Lower lobe of right lung (tissue), 2 donors: ENCODE results near the gene MRPL32. TPM values are rescaled to one million over a fixed set of nuclear protein-coding genes. Genes with fewer than 3 reads are reported as not detected.
A peak's percentile ranks its signal among the peaks of the same experiment; 100 is the strongest.

ENCODE experiments used
- ATAC-seq, 2 donors: fragments of 200-7000 bp; cut with Tn5 transposase; one replicate each; pipeline ENCODE4 v1.9.1; 2020 to 2022; ENCODE audit warnings: mild to moderate bottlenecking in 2 of 2, moderate library complexity in 2 of 2
- DNase-seq: peaks from one replicate; pipeline ENCODE4 v3.0.0-alpha.2; 2020
- H3K27ac ChIP-seq: fragments of 200-600 bp; one replicate; pipeline ENCODE4 v1.8.0; 2022
- H3K27me3 ChIP-seq: fragments of 200-600 bp; one replicate; pipeline ENCODE4 v1.8.0; 2022; ENCODE audit warnings: low read depth
- H3K36me3 ChIP-seq: fragments of 200-600 bp; one replicate; pipeline ENCODE4 v1.8.0; 2022; ENCODE audit warnings: mild to moderate bottlenecking
- H3K4me1 ChIP-seq: fragments of 200-600 bp; one replicate; pipeline ENCODE4 v1.8.0; 2022
- H3K4me3 ChIP-seq: fragments of 200-600 bp; one replicate; pipeline ENCODE4 v1.8.0; 2022; ENCODE audit warnings: mild to moderate bottlenecking
- H3K9me3 ChIP-seq: fragments of 200-600 bp; one replicate; pipeline ENCODE4 v1.8.0; 2022
- intact Hi-C: fragments of 100-400 bp; cut with DNase I; formaldehyde crosslinking; loops from one replicate; pipeline ENCODE4 v1.11.0; 2022
- total RNA-seq: library from RNA; stranded (reverse); fragmentation: NEBNext Ultra II Directional; extraction: Animal tissue kit (Norgen Biotek cat#: 25700); gene quantifications from one replicate; pipeline ENCODE4 v1.2.1, GENCODE V29; 2021
- TF ChIP-seq, protein P1 (sequence below): fragments of 200-600 bp; IDR thresholded peaks from one replicate; pipeline ENCODE4 v1.8.0; 2022; ENCODE audit warnings: antibody characterized with exemption, mild to moderate bottlenecking
- donor health status: DM: no; HTN: yes; CAD: no; lungs with severe emphysema.

Gene MRPL32
- total RNA-seq, 1 donor from 2014 or later, result 45.0 TPM

DNA sequence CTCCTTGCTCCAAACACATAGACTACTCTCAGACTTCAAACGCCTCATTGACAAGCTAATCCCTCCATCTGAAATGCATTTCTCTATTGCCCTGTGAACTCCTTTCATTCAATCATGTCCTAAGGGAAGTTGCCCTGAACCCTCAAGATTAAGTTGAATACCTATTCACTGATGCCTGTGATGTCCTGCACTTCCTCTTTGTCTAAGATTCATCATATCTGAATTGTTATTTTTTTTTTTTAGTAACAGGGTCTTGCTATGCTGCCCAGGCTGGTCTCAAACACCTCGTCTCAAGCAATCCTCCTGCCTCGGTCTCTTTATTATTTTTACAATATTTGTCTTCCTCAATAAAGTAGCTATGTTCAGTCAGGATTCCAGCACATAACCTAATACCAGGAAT is 3.4 kb upstream of the MRPL32 start:
- Histone ChIP-seq H3K36me3 (peaks cover 36% of the 10 kb centered on the region), H3K9me3 (no peaks in the 10 kb centered on the region), H3K4me1 (peaks cover 59% of the 10 kb centered on the region), H3K27ac (no peak overlapping the region), H3K27me3 (no peaks in the 10 kb centered on the region), H3K4me3 (no peak overlapping the region)
- intact Hi-C loops, result no loop called here
- DNase-seq (no peak), ATAC-seq (no peak)
- TF ChIP-seq, protein P1, sequence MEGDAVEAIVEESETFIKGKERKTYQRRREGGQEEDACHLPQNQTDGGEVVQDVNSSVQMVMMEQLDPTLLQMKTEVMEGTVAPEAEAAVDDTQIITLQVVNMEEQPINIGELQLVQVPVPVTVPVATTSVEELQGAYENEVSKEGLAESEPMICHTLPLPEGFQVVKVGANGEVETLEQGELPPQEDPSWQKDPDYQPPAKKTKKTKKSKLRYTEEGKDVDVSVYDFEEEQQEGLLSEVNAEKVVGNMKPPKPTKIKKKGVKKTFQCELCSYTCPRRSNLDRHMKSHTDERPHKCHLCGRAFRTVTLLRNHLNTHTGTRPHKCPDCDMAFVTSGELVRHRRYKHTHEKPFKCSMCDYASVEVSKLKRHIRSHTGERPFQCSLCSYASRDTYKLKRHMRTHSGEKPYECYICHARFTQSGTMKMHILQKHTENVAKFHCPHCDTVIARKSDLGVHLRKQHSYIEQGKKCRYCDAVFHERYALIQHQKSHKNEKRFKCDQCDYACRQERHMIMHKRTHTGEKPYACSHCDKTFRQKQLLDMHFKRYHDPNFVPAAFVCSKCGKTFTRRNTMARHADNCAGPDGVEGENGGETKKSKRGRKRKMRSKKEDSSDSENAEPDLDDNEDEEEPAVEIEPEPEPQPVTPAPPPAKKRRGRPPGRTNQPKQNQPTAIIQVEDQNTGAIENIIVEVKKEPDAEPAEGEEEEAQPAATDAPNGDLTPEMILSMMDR, result no peak

DNA sequence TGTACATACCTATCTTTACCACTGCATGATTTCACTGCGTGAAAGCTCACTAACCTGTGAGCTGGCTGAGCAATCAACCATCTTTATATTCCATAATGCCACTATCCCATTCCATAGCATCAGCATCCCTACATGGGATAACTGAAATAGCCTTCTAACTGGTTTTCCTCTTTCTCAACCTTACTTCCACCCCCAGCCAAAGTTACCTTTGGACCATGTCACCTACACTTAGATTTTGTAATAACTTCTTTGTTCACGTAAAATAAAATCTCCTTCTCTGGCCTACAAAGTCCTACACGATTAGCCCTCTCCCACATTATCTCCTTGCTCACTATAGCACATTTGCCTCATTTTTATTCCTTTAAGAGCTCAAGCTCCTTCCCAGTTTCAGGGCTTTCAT is 2.7 kb upstream of the MRPL32 start:
- Histone ChIP-seq H3K4me1 (peaks cover 64% of the 10 kb centered on the region), H3K9me3 (no peaks in the 10 kb centered on the region), H3K36me3 (peaks cover 29% of the 10 kb centered on the region), H3K27ac (no peak overlapping the region), H3K4me3 (no peak overlapping the region), H3K27me3 (no peaks in the 10 kb centered on the region)
- no peak for DNase-seq
- TF ChIP-seq, protein P1, result no peak
- intact Hi-C loops, result no loop called here
- ATAC-seq, result no peak

DNA sequence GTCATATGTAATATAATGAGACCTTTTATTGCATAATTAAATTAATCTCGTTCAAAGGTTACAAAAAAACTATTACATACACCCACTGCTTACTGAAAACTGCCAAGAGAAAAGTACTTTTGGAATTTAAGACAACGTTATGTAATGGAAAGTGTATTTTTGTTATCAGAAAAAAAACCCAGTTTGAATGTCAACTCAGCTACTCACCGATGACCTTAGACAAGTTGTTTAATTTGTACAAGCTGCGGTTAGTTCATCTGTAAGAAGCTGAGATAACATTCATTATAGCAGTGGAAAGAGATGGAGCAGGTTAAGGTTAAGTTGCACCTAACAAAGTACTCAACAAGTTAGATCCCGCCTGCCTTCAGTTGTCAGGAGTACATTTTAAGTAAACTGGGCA is 1.3 kb upstream of the MRPL32 start:
- H3K4me1 ChIP-seq, result peaks cover 64% of the 10 kb centered on the region
- H3K9me3 ChIP-seq, result no peaks in the 10 kb centered on the region
- TF ChIP-seq, protein P1, result no peak
- peak overlapping the region; percentile 90 for H3K4me3 ChIP-seq
- ATAC-seq, result peak in 1 of 2 donors; percentile 15
- H3K36me3 ChIP-seq, result peaks cover 27% of the 10 kb centered on the region
- no peaks in the 10 kb centered on the region for H3K27me3 ChIP-seq
- no peak overlapping the region for H3K27ac ChIP-seq
- no peak for DNase-seq
- intact Hi-C loops, result no loop called here

DNA sequence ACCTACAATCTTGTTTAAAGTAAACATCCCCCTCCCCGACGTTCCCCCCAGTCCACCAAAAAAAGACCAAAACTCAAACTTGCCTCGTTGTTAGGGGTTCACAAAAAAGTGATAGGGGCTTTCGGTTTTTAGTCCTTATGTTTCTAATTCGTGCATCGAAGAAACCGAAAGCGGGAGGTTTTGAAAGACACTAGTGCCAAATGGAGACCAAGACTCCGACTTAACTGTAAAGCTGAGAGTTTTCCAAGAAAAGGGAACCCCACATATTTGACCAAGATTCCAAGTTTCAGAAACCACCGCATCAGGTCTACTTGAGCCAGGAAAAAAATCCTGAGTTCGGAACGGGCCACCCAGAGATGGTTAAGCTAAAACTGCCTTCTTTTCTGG is 736 bp upstream of the MRPL32 start:
- H3K4me1 ChIP-seq, result peaks cover 59% of the 10 kb centered on the region
- DNase-seq (no peak), ATAC-seq (no peak)
- H3K27ac ChIP-seq, result peak overlapping the region; percentile 85
- H3K4me3 ChIP-seq, result peak overlapping the region; percentile 90
- peaks cover 27% of the 10 kb centered on the region for H3K36me3 ChIP-seq
- no peaks in the 10 kb centered on the region for H3K27me3 ChIP-seq
- H3K9me3 ChIP-seq, result no peaks in the 10 kb centered on the region
- intact Hi-C loops, result no loop called here
- TF ChIP-seq, protein P1, result no peak

DNA sequence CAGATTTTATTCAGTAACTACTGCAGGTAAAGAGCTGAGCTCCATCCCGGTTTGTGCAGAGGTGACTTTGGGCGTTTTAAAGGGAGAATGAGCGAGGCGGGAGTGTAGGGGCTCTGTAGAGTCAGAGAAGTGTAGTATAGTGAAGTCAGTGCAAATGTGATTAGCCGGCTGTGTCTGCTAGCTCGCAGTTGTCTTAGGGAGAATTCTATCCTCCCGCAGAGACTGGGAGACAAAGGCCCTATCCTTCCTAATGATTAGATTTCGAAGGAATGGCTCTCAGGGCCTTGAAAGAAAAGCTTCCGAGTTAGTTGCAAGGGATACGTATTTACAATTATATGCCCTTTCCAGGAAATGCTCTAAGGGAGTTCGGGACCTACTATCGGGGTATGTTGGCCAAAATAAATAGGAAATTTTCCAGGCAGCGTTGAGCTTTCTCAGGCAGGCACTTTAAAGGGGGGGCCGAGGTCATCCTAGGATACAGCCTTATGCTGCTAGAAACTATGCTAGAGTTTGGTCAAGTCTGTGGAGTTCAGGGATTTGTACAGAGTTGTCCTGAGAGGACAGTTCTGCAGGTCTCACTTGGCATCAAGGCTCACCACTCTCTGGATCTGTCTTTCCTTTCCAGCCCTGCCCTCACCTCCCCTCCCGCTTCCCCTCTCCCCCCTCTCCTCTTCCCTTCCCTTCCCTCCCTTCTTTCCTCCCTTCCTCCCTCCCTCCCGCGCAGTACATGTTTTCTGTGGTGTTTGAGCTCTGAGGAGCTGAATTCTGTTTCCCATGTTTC is 825 bp downstream of the MRPL32 start:
- Histone ChIP-seq H3K27me3 (no peaks in the 10 kb centered on the region), H3K9me3 (no peaks in the 10 kb centered on the region), H3K36me3 (peaks cover 32% of the 10 kb centered on the region), H3K4me3 (peak overlapping the region; percentile 90), H3K4me1 (peaks cover 48% of the 10 kb centered on the region), H3K27ac (peak overlapping the region; percentile 85)
- ATAC-seq, result peak; percentile 10 to 52
- intact Hi-C loops, result no loop called here
- TF ChIP-seq, protein P1, result no peak
- DNase-seq, result no peak
